GM18498 (cell line): ENCODE results near the gene KIF19.

ENCODE experiments used
- ATAC-seq: cut with Tn5 transposase; IDR thresholded peaks from one replicate; pipeline ENCODE4 v1.9.1; 2021; ENCODE audit warnings: mild to moderate bottlenecking, moderate library complexity; ENCODE audit not compliant: unreplicated experiment

The KIF19 gene

GRCh38 chr17:74337834-74338500 lies 11.9 kb downstream of the KIF19 start:
- ATAC-seq: no peak

DNA sequence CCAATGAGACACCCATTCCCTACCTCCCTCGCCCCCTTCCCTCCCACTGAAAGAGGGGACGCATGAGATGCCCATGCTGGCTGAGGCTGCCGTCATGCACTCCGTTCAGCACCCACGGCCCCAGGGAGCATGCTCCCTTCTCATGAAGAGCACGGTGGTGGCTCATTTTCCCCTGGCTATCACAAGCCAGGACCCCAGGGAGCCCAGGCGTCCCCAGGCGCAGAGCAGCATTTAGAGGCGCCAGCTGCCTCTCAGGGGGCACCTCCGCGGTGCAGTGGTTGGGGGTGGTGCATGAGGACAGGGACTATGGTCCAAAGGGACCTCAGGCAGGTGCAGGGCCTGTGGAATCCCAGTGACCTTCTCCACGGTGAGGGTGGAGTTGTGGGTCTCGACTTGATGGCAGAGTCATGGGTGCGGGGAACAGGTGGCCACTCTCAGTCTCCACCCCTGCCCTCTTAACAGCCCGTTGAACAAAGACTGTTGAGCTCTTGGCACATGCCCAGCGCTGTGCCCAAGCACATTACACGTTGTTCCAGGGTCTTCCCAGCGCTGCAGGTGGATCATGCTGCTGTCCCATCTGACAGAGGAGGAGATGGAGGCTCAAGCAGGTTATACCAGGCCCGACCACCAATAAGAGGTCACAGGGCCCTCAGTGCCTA lies 13.6 kb downstream of the KIF19 start:
- ATAC-seq: no peak

GRCh38 chr17:74340470-74341023 lies 14.5 kb downstream of the KIF19 start:
- no peak for ATAC-seq

- ATAC-seq: no peak
These were observed 16.2 kb downstream of the KIF19 start for GRCh38 chr17:74342224-74342623.

- no peak for ATAC-seq
These were observed 17.1 kb downstream of the KIF19 start for GRCh38 chr17:74343121-74343520.

DNA sequence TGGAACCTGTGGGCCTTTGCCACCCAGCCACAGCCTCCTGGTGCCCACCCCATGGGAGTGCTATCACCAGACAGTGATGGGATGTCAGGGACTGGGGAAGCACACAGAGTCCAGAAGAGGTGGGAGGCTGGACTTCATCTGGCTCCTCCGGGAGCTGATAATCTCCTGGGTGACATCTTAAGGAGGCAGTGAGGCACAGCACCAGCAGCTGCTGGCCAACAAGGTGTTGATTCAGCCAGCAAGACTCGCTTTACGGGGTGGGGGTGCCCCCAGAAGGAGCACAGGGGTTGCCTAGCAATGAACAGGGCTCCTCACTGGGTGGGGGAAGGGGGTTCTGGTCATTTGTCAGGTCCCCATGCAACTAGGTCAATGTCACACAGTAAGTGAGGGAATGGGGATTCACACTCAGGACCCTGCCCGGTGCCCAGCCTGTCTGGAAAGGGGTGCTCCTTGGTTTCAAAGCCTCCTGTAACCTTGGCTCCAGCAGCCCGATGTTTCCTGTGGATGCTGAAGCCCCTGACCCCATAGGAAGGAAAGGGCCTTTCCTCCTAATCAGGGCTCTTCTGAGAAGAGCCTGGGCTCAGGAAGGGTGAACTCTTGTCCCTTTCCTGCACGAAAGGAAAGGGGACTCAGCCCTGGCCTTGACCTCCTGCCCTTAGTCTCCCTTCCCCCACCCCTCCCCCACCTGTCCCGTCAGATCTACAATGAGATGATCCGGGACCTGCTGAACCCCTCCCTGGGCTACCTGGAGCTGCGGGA lies 17.7 kb downstream of the KIF19 start:
- ATAC-seq: no peak

DNA sequence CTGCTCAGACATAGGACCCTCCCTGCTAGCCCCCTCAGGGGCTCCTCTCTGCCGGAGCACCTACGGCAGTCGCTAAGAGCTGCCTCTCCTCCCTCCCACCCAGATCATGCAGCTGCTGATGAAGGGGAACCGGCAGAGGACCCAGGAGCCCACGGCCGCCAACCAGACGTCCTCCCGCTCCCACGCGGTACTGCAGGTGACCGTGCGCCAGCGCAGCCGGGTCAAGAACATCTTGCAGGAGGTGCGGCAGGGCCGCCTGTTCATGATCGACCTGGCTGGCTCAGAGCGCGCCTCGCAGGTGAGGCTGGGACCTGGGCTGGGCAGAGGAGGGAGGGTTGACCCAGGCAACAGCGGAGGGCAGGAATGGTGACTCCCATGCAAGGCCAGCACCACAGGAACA lies 18.6 kb downstream of the KIF19 start:
- no peak for ATAC-seq

- ATAC-seq: no peak
These were observed 19.6 kb downstream of the KIF19 start for GRCh38 chr17:74345433-74346241.

DNA sequence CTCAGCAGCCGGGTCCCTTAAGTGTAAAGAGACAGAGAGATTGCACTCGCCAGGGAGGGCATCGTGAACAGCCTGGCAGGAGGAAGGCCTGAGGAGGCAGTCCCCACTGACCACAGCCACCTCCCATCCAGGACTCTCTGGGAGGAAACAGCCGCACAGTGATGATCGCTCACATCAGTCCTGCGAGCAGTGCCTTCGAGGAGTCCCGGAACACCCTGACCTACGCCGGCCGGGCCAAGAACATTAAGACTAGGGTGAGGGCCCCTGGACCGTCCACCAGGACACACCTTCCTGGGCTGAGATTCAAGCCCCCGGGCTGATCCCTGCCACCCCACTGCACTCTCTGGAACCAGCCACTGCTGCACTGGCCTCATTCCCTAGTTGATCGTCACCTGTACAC lies 21.6 kb downstream of the KIF19 start:
- no peak for ATAC-seq

DNA sequence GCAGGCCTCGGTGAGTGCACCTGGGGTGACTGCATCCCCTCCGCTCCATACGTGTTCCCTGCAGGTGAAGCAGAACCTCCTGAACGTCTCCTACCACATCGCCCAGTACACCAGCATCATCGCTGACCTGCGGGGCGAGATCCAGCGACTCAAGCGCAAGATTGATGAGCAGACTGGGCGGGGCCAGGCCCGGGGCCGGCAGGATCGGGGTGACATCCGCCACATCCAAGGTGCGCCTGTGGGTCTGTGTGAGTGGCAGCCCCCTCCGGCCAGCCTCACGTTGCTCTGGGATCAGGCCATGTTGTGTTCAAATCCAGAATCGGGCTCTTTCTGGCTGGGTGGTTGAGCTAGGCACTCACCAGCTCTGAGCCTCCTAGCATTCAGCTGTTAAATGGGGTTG lies 23.1 kb downstream of the KIF19 start:
- no peak for ATAC-seq

- no peak for ATAC-seq
These were observed 24.5 kb downstream of the KIF19 start for GRCh38 chr17:74350486-74350885.

DNA sequence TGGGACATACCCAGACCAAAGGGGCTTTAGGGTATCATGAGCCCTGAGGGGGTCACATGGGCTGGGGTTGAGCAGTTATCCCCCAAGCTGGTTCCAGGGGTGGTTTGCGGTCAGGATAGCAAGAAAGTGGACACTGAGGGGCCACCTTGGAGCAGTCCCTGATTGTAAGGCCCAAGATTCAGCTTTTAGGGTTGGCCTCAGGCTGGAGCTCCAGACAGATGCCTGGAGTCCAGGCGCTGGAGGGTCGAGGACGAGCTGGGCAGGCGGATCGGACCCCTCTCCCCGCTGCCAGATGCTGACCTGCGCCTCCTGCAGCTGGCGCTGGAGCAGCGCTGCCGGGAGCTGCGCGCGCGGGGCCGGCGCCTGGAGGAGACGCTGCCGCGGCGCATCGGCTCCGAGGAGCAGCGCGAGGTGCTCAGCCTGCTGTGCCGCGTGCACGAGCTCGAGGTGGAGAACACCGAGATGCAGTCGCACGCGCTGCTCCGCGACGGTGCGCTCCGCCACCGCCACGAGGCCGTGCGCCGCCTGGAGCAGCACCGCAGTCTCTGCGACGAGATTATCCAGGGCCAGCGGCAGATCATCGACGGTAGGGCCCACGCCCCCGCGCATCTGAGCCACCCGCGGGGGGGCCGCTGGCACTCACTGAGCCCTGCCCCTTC lies 25.7 kb downstream of the KIF19 start:
- no peak for ATAC-seq

DNA sequence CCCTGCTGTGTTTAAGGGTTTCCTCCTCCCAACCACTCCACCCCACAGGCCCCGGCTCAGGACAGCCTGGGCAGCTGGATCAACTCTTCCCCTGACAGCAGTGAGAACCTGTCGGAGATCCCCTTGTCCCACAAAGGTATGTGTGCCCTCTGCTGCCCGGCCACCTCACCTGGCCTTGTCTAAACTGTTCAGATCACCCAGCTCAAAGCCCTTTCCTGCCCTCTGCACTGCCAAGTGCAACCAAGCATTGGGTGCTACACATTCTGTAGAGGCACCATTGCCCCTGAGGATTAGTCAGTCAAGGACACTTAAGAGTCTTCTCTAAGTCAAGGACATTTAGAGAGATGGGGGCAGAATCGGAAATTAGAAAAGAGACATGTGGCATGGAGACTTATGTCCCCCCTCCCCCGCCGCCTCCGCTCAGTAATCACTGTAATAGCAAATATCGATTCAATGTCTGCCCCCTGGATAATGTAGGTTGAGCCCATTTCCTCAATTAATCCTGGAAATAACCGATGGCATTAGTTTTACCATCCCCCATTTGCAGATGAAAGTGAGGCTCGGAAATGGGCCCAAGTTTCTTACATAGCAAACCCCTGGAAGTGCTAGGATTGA lies 27.5 kb downstream of the KIF19 start:
- ATAC-seq: no peak

- no peak for ATAC-seq
These were observed 28.1 kb downstream of the KIF19 start for GRCh38 chr17:74354123-74354522.

DNA sequence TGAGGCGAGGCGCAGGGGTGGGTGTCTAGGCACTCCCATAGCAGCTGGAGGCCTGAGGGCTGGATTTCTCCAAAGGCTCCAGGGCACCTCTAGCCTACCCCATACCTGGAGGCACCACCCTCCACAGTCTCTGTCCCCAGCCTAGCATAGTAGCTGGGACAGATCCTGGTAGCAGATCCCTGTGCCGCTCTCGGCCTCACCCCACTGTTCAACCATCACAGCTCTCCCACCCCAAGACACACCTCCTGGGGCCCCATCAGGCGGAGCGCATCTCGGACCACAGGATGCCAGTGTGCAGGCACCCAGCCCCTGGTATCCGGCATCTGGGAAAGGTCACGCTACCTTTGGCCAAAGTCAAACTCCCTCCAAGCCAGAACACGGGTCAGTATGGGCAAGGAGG lies 28.5 kb downstream of the KIF19 start:
- no peak for ATAC-seq

DNA sequence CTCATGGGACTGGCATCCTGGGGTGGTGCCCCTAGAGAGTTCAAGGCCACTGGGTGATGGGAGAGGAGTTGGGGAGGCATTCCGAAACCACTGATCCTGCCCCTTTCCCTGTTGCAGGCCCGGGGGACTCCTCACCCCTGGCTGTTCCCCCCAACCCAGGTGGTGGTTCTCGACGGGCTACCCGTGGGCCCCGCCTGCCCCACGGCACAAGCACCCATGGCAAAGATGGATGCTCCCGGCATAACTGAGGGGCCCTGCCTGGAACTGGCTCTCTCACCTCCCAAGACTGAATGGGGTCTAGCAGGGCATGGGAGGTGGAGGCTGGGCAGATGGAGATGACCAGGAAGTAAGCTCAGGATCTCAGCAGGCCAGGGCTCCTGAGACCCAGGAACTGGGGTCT lies 29.0 kb downstream of the KIF19 start:
- no peak for ATAC-seq

DNA sequence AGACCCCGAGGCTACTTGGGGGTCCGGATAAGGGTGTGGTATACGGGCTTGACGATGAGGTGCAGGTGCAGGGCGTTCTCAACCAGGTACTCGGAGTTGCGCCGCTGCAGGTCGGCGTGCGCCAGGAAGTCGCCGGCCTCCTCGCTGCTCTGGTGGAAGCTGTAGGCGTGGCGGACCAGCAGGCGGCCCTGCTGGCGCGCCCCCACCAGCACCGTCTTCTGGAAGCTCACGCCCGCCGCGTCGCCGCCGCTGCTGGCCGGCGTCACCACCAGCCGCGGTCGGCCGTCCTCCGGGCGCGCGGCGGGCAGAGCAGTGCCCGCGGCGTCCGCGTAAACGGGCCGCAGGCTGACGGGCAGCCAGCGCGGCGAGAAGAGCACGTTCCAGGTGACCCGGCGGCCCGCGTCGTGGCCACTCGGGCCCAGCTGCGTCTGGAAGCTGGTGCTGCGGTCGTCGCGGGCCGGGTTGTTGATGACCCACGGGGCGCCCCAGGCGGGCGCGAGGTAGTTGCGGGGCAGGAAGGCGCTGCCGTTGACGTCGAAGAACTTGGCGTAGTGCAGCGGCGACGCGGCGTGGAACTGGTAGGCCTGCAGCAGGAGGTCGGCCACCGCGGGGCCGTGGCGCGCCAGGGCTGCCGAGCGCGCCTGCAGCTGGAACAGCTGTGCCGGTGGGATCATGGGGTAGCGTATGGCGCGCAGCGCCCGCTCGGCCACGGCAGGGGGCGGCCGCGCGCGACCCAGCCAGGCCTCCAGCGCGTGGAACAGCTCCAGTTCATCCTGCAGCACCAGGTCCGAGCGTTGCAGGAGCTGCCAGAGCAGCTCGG lies 30.8 kb downstream of the KIF19 start:
- ATAC-seq: no peak

DNA sequence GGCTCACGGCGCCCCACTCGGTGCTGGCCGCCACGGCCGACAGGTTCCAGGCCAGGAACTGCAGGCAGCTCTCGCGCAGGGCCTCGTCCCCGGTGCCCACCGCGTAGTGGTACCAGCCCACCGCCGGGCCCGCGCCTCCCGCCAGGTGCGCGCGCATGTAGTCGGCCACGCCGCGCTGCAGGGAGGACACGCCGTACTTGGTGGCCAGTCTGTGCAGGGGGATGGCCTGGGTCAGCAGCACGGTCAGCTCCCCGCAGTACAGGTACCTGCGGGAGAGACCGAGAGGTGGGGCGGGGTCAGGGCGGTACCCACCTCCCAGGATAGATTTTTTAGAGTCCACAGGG lies 31.4 kb downstream of the KIF19 start:
- ATAC-seq: no peak

DNA sequence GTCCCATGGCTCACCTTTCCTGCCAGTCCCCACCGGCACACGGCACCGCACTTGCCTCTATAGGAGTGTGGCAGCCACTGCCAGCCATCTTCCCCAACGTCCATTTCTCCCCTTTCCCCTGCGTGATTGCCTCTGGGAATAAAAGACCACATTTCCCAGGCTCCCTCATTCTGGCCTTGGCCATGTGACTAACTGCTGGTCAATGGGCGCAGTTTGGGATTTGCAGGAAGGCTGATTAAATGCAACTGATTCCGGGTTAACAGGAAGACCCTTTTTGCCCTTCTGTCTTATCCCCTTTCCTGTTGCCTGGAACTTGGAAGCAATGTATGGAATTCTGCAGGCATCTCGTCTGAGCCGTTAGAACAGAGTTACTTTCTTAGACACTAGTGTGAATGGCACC lies 32.7 kb downstream of the KIF19 start:
- no peak for ATAC-seq
